Upper lobe of left lung (tissue), 4 donors: ENCODE data around the gene RNF182.

Experiments used
- CTCF ChIP-seq, 6 experiments: fragments of 450-650 bp in 4 of 6; fragments of 200-600 bp in 2 of 6; sonication (generic) in 2 of 6; IDR thresholded peaks; one replicate each; pipeline ENCODE4 v1.5.1; 2016 to 2019; ENCODE audit warnings: antibody characterized with exemption in 6 of 6
- POLR2A ChIP-seq, 4 donors: fragments of 450-650 bp; IDR thresholded peaks; one replicate each; pipeline ENCODE4 v1.5.1; 2016 to 2017; ENCODE audit warnings: antibody characterized with exemption in 4 of 4, mild to moderate bottlenecking in 2 of 4
- POLR2AphosphoS5 ChIP-seq, 2 donors: sonication (generic); formaldehyde crosslinking; IDR thresholded peaks; one replicate each; pipeline ENCODE4 v1.5.1; 2017; ENCODE audit warnings: antibody characterized with exemption in 2 of 2

DNA sequence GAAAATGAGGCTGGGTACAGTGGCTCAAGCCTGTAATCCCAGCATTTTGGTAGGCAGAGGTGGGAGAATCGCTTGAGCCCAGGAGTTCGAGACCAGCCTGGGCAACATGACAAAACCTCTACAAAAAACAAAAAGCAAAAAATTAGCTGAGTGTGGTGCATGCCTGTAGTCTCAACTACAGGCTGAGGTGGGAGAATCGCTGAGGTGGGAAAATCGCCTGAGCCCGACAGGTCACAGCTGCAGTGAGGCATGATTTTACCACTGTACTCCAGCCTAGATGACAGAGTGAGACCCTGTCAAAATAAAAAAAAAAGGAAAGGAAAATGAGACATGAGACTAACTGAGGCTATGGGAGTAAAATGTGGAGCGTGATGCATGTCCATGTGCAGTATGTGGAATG is 104.9 kb downstream of the RNF182 start:
- TF ChIP-seq CTCF (IDR thresholded peaks at IDR 0.05), result no peak
- TF ChIP-seq POLR2AphosphoS5 (IDR thresholded peaks at IDR 0.05), result no peak
- TF ChIP-seq POLR2A (IDR thresholded peaks at IDR 0.05), result no peak
